ENCODE data around the gene RALGDS. TPM values are rescaled to one million over a fixed set of nuclear protein-coding genes. Genes with fewer than 3 reads are reported as not detected.

Gene RALGDS
- total and polyA plus RNA-seq, 2 of the 13 experiments (the other 11 are each of a cell fraction or from before 2014, with no cell fraction given) = 12.9 to 25.5 TPM

DNA sequence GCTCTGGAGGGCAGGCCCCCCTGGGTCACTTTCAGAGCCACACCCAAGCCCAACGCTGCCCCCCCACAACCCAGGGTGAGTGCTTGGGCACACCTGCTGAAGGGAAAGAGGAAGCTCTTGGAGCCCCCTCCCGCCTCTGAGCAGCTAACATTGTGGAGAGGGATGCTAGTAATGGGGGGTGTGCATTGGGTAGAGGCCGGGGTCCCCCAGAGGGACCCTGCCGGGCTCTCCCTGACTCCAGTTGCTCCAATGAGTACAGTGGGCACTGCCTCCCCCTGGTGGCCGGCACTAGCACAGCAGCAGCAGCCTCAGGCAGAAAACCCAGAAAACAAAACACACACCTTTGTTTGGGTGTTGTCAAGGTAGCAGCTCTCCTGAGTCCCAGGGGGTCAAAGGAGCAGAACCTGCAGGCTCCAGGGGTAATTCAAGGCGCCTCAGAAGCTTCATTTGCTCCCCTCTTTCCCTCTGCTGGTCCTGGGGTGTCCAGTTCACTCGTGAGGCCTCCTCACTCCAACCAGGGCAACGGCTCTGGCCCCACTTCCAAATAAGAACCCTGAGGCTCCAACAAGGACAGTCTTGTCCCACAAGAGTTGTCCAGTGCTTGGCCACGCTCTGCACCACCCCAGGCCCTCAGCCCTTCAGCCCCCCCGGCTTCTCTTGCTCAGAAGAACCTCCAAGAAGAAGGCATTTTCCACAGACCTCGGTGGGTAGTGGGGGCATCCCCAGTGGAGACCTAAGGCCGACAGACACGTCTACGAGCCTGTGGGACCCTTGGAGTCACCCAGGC is 26.6 kb upstream of the RALGDS start (continued):
- TF ChIP-seq CHCHD3 (CRISPR knock-in tag; IDR thresholded peaks at IDR 0.05) (no peak), SSRP1 (CRISPR knock-in tag; IDR thresholded peaks at IDR 0.05) (no peak), SP4 (CRISPR knock-in tag; IDR thresholded peaks at IDR 0.05) (no peak), NPAS2 (CRISPR knock-in tag; IDR thresholded peaks at IDR 0.05; ENCODE audit: borderline replicate concordance) (no peak), ZNF781 (CRISPR knock-in tag; IDR thresholded peaks at IDR 0.05; ENCODE audit: borderline replicate concordance, not compliant biosample characterization) (no peak), ARHGAP35 (CRISPR knock-in tag; IDR thresholded peaks at IDR 0.05; ENCODE audit: borderline replicate concordance) (no peak), HMG20B (CRISPR knock-in tag; conservative IDR thresholded peaks at IDR 0.05) (no peak), SMAD1 (CRISPR knock-in tag; IDR thresholded peaks at IDR 0.05; ENCODE audit: borderline replicate concordance, low read depth) (no peak), REPIN1 (CRISPR knock-in tag; IDR thresholded peaks at IDR 0.05; ENCODE audit: borderline replicate concordance, low read depth) (no peak), ZNF572 (CRISPR knock-in tag; IDR thresholded peaks at IDR 0.05) (no peak), ZBTB3 (CRISPR knock-in tag; IDR thresholded peaks at IDR 0.05; ENCODE audit: borderline replicate concordance, low read depth) (no peak), ZFAT (CRISPR knock-in tag; conservative IDR thresholded peaks at IDR 0.05) (no peak), MIXL1 (CRISPR knock-in tag; IDR thresholded peaks at IDR 0.05) (no peak)
- TF ChIP-seq, protein P1, sequence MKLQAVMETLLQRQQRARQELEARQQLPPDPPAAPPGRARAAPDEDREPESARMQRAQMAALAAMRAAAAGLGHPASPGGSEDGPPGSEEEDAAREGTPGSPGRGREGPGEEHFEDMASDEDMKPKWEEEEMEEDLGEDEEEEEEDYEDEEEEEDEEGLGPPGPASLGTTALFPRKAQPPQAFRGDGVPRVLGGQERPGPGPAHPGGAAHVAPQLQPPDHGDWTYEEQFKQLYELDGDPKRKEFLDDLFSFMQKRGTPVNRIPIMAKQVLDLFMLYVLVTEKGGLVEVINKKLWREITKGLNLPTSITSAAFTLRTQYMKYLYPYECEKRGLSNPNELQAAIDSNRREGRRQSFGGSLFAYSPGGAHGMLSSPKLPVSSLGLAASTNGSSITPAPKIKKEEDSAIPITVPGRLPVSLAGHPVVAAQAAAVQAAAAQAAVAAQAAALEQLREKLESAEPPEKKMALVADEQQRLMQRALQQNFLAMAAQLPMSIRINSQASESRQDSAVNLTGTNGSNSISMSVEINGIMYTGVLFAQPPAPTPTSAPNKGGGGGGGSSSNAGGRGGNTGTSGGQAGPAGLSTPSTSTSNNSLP (IDR thresholded peaks at IDR 0.05; ENCODE audit: low read depth, low read length) = no peak
- TF ChIP-seq, protein P2, sequence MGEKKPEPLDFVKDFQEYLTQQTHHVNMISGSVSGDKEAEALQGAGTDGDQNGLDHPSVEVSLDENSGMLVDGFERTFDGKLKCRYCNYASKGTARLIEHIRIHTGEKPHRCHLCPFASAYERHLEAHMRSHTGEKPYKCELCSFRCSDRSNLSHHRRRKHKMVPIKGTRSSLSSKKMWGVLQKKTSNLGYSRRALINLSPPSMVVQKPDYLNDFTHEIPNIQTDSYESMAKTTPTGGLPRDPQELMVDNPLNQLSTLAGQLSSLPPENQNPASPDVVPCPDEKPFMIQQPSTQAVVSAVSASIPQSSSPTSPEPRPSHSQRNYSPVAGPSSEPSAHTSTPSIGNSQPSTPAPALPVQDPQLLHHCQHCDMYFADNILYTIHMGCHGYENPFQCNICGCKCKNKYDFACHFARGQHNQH (CRISPR knock-in tag; IDR thresholded peaks at IDR 0.05) = peak; percentile 35; the same call in 1 of the 2 replicates
- TF ChIP-seq, protein P3, sequence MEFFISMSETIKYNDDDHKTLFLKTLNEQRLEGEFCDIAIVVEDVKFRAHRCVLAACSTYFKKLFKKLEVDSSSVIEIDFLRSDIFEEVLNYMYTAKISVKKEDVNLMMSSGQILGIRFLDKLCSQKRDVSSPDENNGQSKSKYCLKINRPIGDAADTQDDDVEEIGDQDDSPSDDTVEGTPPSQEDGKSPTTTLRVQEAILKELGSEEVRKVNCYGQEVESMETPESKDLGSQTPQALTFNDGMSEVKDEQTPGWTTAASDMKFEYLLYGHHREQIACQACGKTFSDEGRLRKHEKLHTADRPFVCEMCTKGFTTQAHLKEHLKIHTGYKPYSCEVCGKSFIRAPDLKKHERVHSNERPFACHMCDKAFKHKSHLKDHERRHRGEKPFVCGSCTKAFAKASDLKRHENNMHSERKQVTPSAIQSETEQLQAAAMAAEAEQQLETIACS (CRISPR knock-in tag; IDR thresholded peaks at IDR 0.05) = peak; percentile 24; the same call in 1 of the 2 replicates
- TF ChIP-seq, protein P4, sequence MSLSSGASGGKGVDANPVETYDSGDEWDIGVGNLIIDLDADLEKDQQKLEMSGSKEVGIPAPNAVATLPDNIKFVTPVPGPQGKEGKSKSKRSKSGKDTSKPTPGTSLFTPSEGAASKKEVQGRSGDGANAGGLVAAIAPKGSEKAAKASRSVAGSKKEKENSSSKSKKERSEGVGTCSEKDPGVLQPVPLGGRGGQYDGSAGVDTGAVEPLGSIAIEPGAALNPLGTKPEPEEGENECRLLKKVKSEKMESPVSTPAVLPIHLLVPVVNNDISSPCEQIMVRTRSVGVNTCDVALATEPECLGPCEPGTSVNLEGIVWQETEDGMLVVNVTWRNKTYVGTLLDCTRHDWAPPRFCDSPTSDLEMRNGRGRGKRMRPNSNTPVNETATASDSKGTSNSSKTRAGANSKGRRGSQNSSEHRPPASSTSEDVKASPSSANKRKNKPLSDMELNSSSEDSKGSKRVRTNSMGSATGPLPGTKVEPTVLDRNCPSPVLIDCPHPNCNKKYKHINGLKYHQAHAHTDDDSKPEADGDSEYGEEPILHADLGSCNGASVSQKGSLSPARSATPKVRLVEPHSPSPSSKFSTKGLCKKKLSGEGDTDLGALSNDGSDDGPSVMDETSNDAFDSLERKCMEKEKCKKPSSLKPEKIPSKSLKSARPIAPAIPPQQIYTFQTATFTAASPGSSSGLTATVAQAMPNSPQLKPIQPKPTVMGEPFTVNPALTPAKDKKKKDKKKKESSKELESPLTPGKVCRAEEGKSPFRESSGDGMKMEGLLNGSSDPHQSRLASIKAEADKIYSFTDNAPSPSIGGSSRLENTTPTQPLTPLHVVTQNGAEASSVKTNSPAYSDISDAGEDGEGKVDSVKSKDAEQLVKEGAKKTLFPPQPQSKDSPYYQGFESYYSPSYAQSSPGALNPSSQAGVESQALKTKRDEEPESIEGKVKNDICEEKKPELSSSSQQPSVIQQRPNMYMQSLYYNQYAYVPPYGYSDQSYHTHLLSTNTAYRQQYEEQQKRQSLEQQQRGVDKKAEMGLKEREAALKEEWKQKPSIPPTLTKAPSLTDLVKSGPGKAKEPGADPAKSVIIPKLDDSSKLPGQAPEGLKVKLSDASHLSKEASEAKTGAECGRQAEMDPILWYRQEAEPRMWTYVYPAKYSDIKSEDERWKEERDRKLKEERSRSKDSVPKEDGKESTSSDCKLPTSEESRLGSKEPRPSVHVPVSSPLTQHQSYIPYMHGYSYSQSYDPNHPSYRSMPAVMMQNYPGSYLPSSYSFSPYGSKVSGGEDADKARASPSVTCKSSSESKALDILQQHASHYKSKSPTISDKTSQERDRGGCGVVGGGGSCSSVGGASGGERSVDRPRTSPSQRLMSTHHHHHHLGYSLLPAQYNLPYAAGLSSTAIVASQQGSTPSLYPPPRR (CRISPR knock-in tag; IDR thresholded peaks at IDR 0.05; ENCODE audit: borderline replicate concordance) = no peak
- TF ChIP-seq, protein P5, sequence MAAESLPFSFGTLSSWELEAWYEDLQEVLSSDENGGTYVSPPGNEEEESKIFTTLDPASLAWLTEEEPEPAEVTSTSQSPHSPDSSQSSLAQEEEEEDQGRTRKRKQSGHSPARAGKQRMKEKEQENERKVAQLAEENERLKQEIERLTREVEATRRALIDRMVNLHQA (CRISPR knock-in tag; IDR thresholded peaks at IDR 0.05) = no peak
- TF ChIP-seq, protein P6, sequence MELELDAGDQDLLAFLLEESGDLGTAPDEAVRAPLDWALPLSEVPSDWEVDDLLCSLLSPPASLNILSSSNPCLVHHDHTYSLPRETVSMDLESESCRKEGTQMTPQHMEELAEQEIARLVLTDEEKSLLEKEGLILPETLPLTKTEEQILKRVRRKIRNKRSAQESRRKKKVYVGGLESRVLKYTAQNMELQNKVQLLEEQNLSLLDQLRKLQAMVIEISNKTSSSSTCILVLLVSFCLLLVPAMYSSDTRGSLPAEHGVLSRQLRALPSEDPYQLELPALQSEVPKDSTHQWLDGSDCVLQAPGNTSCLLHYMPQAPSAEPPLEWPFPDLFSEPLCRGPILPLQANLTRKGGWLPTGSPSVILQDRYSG (CRISPR knock-in tag; IDR thresholded peaks at IDR 0.05) = no peak
